HG02678 (cell line): Measurements from ENCODE around the gene HIGD2A.

Experiments used
- ATAC-seq: cut with Tn5 transposase; IDR thresholded peaks from one replicate; pipeline ENCODE4 v1.9.1; 2021; ENCODE audit warnings: mild to moderate bottlenecking, moderate library complexity; ENCODE audit not compliant: unreplicated experiment

Gene HIGD2A

DNA sequence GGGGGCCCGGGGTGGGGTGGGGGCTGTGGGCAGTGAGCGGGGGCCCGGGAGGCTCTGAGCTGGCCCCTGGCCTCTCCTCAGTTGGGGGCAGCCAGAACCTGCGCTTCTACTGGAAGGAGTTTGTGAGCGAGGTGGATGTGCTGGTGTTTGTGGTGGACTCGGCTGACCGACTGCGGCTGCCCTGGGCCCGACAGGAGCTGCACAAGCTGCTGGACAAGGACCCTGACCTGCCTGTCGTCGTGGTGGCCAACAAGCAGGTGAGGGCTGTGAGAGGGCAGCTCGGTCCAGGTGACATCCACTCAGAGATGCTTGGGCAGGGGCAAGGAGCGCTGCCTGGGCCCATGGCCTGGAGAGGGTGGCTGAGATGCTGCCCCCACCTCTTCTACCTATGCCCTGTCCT, 19.8 kb upstream of the HIGD2A start:
- no peak for ATAC-seq

DNA sequence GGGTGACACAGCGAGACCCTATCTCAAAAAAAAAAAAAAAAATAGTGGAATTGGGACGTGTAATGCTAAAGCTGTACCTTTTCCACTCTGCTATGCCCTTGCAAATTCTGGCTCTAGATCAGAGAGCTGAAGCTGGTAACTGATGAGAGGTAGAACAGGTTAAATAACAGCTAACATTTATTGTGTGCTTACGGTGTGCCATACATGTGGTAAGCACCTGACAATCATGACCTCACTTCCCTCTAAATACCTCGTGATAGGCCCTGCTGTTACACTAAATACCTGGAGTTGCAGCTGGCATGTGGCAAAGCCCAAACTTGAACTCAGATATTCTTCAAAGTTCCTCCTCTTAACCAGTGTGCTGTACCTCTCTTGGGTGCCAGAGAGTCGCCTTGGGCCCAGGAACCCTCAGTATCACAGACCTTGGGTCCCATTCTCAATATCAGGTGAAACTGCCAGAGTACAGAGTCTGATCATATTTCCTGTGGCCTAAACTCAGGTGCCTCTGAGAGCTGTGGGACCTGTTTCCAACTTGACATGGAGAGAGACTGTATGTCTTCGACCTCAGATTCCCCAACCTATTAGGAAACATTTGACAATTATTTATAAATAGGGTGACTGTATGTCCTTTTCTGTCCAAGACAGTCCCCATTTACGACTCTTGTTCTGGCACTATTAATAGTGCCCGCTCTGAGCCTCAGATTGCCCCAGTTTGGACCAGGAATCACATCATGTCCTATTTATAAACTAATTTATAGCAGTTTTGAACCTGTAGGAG, 18.4 kb upstream of the HIGD2A start:
- no peak for ATAC-seq

DNA sequence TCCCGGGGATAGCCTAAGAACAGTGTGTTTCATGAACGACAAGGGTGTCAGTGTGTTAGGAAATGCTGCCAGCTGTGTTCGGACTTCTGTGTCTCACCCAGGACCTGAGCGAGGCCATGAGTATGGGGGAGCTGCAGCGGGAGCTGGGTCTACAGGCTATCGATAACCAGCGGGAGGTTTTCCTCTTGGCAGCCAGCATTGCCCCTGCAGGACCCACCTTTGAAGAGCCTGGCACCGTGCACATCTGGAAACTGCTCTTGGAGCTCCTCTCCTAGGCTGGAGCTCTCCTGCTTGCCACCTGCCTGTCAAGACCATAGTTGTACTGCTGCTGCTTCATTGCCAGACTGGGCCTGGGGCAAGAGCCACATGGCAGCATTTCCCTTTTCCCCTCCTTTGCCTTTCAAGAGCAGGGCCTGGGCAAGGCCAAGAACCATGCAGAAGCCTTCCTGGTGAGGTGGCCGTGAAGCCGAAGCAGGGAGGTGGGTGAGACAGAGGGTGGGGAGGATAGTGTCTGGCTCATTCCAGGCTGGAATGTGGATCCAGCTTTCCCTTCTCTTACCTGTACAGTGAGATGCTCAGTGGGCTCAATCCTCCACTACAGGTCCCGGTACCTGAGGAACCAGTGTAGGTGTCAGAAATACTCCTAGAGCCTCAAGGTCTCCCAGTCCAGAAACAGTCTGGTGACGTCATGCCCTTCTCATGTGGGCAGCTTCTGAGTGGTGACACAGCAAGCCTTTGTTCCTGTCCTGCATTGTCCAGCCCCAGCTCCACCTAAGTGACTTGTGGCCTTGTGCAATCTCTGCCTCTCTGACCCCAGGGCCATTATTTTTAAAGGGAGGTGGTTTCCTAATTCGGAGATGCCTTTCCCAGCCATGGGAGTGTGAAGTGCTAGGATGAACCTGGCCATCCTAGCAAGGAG, 16.7 kb upstream of the HIGD2A start:
- no peak for ATAC-seq

DNA sequence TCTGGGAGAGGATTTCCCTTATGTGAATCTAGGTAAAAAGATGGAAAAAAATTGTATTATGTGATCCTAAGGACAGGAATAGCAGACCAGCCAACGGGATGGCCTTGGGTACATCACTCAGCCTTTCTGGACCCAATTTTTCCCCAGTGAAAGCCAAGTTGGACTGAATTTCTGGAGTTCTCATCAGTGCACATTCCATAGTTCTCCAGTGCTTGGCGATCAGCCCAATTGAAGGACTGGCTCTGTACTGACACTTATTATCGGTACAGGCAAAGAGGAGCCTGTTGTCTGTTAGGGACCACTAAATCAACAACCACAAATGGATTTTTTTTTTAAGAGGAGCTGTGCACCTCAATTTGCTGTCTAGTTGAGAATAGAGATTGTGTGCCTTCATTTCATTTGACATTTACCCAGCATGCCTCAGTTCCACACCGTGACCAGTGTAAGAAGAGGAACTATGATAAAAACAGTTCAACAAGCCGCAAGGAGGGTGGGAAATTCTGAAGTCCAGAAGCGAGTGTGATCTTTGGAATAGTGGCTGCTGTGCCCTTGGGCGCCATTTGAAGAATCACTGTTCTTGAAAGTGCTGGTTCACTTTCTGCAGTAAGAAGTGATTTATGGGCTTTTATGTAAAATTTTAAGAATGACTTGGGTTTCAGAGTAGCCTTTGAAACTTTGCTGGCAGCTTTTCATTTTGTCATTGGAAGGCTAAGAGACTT, 15.3 kb upstream of the HIGD2A start:
- ATAC-seq: no peak

DNA sequence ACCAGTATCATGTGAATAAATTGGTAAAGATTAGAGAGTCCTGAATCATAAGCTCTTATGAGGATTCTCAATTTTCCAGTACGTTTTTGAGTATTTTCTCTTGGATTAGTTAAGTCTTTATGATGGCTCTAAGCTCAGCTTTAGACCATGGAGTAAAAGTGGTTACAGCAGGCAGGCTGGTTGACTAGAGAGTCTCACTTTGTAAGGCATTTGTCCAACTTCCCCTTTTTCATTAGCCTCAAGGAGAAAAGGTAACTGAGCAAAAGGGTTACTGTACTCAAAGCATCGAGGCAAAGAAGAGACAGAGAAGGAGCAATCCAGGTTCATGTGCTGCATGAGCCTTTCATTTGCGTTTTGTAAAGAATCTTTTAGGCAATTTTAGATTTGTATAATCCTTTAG, 8.7 kb upstream of the HIGD2A start:
- ATAC-seq: peak; percentile 47

DNA sequence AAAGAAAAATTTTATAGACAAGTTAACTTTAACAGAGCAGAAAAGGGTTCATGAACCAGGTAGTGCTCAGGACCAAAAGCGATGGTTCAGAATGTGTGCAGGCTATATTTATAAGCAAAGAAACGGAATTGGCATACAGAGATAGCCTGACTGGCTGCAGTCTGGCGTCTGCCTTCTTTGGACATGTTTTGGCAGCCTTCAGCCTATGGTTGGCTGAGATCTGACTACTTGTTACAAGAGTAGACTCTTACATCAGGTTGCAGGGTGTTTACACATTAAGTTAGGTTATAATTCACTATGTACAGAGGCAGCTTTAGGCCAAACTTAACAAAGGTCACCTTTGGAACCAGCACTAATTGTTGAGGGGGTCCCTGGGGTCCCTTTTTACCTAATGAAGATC, 7.1 kb upstream of the HIGD2A start:
- ATAC-seq: no peak

DNA sequence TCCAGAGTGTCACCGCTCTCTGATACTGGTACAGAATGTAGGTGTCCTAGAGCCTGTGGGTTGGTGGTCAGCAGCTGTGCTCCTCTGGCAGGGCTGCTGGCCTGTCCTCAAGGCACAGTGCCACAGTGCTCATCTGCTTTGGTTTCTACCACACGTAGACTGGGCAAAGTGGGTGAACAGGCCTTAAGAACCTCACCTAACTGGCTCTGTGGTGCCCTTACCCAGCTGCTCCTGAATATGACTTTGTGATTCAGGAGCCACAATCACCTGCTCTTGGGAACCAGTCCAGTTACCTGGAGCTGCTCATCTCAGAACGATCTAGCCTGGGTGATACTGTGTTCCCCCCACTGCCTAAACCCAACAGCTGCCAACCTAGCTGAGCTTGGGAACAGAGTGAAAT, 6.6 kb upstream of the HIGD2A start:
- ATAC-seq: no peak

DNA sequence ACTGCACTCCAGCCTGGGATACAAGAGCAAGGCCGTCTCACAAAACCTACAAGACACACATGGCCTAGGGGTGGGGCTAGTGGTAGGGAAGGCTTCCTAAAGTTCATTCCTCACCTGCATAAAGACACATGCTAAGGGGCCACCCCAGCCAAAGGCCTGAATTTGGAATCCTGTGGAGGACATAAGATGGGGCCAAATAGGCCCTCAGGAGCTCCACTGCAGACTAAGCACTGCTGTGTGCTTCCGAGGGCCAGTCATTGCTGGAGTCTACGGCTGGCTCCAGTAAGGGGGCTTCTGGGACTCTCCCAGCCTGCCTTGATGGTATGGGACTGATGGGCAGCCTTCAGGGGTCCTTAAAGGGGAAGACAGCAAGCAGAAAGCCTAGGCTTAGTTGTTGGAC, 5.8 kb upstream of the HIGD2A start:
- no peak for ATAC-seq

DNA sequence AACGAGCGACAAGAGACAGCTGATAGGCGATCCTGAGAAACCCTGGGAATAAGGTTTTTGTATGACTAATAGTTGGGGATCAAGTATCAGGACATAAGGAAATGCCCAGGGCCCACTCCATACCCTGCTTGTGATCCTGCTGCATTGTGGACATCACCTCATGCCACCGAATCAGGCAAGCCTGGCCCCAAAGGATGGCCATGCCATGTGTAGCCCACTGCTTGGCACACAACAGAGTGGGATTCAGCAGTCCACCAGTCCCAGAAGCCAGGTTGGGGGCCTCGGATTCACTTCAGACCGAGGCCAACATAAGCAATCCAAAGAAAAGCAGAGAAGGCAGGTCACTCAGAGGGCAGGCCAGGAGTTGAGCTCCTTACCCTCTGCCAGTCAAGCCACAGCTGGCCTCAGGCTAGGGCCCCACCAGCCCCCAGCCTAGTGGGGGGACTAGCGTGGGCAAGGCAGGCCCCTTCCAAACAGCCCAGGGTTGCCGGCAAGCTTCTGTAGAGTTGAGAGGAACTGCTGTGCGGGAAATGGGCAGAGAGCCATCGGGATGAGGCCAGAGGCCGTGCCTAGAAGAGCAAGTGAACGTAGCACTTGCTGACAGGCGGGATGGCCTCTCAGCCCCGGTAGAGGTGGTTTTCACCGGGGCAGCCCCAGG, 5.2 kb upstream of the HIGD2A start:
- no peak for ATAC-seq

DNA sequence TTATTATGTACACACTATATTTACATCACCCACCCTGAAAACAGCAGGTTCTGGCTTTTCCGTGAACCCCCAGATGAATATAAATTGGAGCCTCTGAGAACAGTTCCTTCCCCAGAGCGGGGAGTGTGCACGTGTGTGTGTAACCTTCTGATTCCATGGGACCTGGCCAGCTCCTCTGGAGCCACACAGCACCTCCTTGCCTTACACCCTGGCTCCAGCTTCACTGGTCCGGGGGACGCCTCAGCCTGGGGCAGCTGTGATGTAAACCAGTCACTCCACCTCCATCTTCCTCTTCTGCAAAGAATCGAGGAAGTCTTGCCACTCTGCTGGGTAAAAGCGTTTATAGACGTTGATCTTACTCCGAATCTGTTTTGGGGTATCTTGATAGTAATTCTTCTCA, 4.6 kb upstream of the HIGD2A start:
- ATAC-seq: no peak

DNA sequence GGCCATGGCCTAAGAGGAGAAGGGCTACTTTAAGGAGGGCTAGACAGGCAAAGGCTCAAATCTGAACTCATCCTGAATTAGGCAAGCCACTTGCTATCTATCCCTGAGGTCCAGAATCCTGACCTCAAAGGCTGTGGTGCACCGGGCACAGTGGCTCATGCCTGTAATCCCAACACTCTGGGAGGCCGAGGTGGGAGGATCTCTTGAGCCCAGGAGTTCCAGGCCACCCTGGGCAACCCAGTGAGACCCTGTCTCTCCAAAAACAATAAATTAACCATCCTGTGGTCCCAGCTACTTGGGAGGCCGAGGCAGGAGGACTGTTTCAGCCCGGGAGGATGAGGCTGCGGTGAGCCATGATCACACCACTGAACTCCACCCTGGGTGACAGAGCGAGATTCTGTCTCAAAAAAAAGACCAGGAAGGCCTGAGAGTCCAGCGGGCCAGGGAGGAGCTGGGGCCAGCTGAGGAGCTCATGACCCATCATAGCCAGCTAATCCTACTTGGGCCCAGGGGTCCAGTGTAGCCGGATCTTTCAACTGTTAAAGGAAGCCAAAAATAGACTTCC, 4.1 kb upstream of the HIGD2A start:
- ATAC-seq: no peak

DNA sequence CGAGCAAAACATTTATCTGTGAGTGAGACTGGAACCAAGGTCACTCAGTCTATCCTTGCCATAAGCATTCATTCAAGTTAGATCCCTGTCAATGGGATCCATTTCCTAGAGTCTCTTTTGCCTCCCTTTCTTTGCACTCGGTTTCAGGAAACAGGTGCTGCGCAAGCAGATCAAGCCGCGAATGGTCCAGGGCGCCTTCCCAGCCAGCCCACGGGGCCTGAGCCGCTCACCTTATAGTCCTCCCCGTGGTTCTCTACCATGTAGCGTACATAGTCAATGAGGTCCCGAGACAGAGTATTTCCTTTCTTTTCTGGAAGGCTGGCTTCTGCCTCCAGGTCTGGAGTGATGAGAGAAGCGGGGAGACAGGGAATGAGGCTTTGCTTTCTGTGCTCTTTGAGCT, 3.6 kb upstream of the HIGD2A start:
- no peak for ATAC-seq

DNA sequence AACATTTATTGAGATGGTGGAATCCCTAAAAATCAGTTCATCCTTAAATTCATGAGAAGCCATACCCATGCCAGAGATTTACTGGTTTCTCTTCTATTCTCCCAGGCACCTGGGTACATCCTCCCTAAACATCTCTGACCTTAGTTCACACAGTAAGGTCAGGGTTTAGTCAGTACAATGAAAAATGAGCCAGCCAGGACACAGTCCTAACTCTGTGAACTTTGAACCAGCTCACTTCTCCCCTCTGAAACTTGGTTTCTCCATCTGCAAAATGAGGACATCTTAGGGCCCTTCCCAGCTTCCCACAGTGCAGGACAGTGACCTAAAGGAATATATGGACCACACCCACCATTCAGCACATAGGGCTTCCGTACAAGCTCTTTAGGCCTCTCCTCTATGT, 2.1 kb upstream of the HIGD2A start:
- ATAC-seq: no peak

DNA sequence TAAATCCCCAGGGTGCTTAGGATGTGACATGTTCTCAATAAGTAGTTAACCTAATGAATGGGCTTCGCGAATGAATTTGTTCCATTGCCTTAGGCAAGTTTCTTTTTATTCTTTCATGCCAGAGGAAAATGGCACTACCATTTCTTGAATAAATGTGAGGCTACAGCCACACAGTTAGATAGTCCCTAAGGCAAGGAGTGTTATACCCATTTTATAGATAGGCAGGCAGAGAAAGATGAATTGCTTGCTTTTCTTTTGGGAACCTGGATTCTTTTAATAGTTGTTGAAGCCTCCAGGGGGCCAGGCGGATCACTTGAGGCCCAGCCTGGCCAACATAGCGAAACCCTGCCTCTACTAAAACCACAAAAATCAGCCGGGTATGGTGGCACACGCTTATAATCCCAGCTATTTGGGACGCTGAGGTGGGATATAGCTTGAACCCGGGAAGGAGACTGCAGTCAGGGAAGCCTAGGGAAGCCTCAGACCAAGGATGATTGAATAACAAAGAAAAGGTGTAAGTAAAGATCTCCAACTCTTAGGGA, 1.1 kb upstream of the HIGD2A start:
- no peak for ATAC-seq

DNA sequence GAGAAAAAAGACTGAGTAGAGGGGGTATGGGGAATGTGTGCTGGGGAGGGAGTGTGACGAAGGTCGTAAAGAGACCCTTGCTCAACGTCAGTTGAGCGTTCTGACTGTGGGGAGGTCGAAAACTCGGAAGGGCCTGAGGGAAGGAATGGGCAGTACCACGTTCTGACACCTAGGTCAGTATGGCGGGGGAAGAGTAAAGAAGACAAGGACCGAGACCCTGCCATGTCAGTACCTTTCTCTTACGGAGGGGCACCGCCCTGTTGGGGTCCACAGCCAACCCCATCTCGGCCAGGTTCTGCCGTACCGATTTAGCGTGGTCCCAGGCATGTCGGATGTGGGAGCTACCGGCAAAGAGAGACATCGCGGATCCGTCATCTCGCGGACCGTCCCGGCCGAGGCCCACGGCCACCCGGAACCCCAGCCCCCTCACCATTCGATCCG, 528 bp upstream of the HIGD2A start:
- no peak for ATAC-seq

DNA sequence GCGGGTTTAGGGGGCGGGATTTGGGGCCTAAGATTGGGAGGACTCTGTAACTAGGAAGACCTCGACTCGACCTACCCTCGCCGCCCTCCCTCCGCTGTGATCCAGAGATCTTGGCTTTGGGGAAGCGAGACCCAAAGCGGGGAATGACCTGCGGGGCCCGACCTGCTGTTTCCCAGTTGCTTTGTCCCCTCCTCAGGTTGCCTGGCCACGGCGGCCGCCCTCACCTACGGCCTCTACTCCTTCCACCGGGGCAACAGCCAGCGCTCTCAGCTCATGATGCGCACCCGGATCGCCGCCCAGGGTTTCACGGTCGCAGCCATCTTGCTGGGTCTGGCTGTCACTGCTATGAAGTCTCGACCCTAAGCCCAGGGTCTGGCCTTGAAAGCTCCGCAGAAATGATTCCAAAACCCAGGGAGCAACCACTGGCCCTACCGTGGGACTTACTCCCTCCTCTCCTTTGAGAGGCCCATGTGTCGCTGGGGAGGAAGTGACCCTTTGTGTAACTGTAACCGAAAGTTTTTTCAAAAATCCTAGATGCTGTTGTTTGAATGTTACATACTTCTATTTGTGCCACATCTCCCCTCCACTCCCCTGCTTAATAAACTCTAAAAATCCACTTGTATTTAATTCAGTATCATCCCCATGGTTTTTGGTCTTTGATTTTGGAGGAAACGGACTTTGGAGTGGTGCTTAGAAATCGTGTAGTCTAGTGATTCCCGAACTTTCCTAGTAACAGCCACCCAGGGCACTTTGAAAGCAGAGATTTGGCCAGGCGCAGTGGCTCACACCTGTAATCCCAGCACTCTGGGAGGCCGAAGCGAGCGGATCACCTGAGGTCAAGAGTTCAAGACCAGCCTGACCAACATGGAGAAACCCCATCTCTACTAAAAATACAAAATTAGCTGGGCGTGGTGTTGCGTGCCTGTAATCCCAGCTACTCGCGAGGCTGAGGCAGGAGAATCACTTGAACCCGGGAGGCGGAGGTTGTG, 878 bp downstream of the HIGD2A start:
- ATAC-seq: peak; percentile 30

DNA sequence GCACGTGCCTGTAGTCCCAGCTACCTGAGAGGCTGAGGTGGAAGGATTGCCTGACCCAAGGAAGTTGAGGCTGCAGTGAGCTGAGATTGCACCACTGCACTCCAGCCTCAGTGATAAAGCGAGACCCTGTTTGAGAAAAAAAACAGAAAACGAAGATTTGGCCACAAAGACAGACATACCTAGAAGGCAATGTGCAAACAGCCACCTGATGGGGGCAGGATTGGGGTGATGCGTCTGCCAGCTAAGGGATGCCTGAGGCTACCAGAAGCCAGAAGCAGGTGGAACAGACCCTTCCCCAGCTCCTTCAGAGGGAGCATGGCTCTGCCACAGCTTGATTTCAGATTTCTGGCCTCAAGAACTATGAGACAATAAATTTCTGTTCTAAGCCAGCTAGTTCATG, 2.9 kb downstream of the HIGD2A start:
- ATAC-seq: no peak

DNA sequence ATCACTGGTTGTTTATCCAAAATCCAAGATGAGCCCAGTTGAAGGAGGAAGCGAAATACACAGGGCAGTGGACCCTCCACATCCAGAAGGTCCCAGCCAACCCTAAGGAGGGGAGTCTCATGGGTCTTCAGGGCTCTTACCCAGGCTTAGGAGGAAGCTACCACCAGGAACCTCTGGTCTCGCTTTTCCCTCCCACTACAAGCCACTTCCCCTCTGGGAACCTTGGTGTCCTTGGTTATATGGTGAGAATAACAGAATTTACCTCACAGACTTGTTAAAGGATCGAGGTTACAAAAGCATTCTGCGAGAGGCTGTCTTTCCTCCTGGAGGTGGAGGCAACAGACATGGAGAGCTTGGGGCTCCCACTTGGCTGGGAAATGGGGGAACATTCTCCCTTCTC, 3.4 kb downstream of the HIGD2A start:
- no peak for ATAC-seq

DNA sequence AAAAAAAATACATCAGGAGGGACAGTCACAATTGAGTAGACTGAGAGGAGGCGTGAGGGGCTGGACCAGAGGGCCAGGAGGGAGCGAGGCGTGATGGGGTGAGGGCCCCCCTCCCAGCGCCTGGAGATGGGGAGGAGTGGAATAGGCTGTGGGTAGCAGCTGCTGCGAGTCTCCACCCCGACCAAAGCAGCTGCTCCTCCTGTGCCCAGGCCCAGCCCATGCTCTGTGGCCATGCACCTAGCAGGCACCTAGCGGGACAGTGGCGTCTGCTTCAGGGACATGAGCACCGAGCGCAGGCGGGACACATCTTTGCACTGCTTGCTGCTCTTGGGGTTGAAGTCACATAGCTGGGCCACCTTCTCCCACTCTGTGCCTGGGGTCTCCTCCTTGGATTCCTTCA, 4.0 kb downstream of the HIGD2A start:
- no peak for ATAC-seq
